ENCODE data around the gene RBFA.

- TF ChIP-seq CTCF (IDR thresholded peaks at IDR 0.05): no peak
- no peak for TF ChIP-seq POLR2AphosphoS5 (IDR thresholded peaks at IDR 0.05; ENCODE audit: insufficient read depth in 1 of 2, low read depth in 1 of 2)
- no peak for TF ChIP-seq POLR2A (IDR thresholded peaks at IDR 0.05)
Observed at GRCh38 chr18:80046431-80046830, 12.2 kb downstream of the RBFA start.
